Kidney (tissue), 14 donors: ENCODE results near the gene EPHA6. TPM values are rescaled to one million over a fixed set of nuclear protein-coding genes. Genes with fewer than 3 reads are reported as not detected.

Experiments
- DNase-seq, 5 donors: peaks; one replicate each; pipeline ENCODE4 v3.0.0-alpha.2; 2013 to 2020
- FAIRE-seq: peaks from 2 replicates; lab custom pipeline; 2012; peaks lifted over from hg19 to GRCh38; lab: Jason Lieb, UNC
- H3K27ac ChIP-seq, 2 donors: one replicate each; pipeline ENCODE4 v1.7.0; 2013; ENCODE audit warnings: low read depth in 2 of 2, low read length in 2 of 2, inconsistent platforms in 1 of 2
- H3K27me3 ChIP-seq: one replicate; pipeline ENCODE4 v1.7.1; 2013; ENCODE audit warnings: low read length, inconsistent platforms; ENCODE audit not compliant: control insufficient read depth, insufficient read depth
- H3K36me3 ChIP-seq, 3 donors: one replicate each; pipeline versions ENCODE4 v1.7.0 to v1.7.1; 2013; ENCODE audit warnings: low read length in 3 of 3, control low read depth in 1 of 3, inconsistent platforms in 1 of 3; ENCODE audit not compliant: insufficient read depth in 3 of 3, control insufficient read depth in 2 of 3
- H3K4me1 ChIP-seq, 3 donors: one replicate each; pipeline versions ENCODE4 v1.7.0 to v1.7.1; 2013; ENCODE audit warnings: low read length in 3 of 3, inconsistent platforms in 1 of 3, low read depth in 1 of 3; ENCODE audit not compliant: control insufficient read depth in 2 of 3, insufficient read depth in 2 of 3
- H3K4me3 ChIP-seq, 3 donors: one replicate each; pipeline versions ENCODE4 v1.7.0 to v1.8.1; 2013; ENCODE audit warnings: low read length in 3 of 3, control low read depth in 1 of 3, inconsistent platforms in 1 of 3
- H3K9ac ChIP-seq, 3 donors: one replicate each; pipeline versions ENCODE4 v1.7.0 to v1.7.1; 2013; ENCODE audit warnings: low read length in 3 of 3, control low read depth in 1 of 3, inconsistent platforms in 1 of 3
- H3K9me3 ChIP-seq, 3 donors: one replicate each; pipeline versions ENCODE4 v1.7.0 to v1.7.1; 2013; ENCODE audit warnings: low read length in 3 of 3, control low read depth in 1 of 3, inconsistent platforms in 1 of 3; ENCODE audit not compliant: control insufficient read depth in 2 of 3, insufficient read depth in 1 of 3
- intact Hi-C: fragments of 100-400 bp; cut with DNase I; formaldehyde crosslinking; loops from one replicate; pipeline ENCODE4 v1.11.1; 2022
- polyA plus RNA-seq: library from polyadenylated mRNA; stranded (reverse); fragments of 350-450 nt; fragmentation: Illumina TruSeq; extraction: RNeasy Lipid Tissue Mini Kit (QIAGEN cat#74804); gene quantifications from one replicate; pipeline ENCODE4 v1.2.3, GENCODE V29; 2014; ENCODE audit warnings: low read depth, low replicate concordance; ENCODE audit not compliant: insufficient read depth
- total RNA-seq: library from RNA; stranded (reverse); fragmentation: NEBNext Ultra II Directional; extraction: Animal tissue kit (Norgen Biotek cat#: 25700); gene quantifications from one replicate; pipeline ENCODE4 v1.2.1, GENCODE V29; 2021
- TF ChIP-seq, protein P1 (sequence below): IDR thresholded peaks from 3 replicates; pipeline ENCODE4 v1.5.1; 2012; ENCODE audit warnings: mild to moderate bottlenecking, moderate library complexity, borderline replicate concordance; ENCODE audit not compliant: insufficient read depth; ENCODE audit errors: extremely low read depth
- donor health status: control.
- donor health status: control.
- donor health status: control.
- donor health status: control.
- donor health status: control.
- donor health status: DM: yes; HTN: yes; CAD: no.
- donor health status: Normal renal cell carcinoma (clear cell type).

The EPHA6 gene
- total and polyA plus RNA-seq, 2 donors from 2014 or later: 0.66 TPM; not detected in 1

- H3K27me3 ChIP-seq: no peaks in the 10 kb centered on the region
- intact Hi-C loops: no loop called here
- no peak overlapping the region for H3K9ac ChIP-seq
- H3K4me1 ChIP-seq: no peaks in the 10 kb centered on the region
- H3K4me3 ChIP-seq: no peak overlapping the region
- no peak for FAIRE-seq
- TF ChIP-seq, protein P1, sequence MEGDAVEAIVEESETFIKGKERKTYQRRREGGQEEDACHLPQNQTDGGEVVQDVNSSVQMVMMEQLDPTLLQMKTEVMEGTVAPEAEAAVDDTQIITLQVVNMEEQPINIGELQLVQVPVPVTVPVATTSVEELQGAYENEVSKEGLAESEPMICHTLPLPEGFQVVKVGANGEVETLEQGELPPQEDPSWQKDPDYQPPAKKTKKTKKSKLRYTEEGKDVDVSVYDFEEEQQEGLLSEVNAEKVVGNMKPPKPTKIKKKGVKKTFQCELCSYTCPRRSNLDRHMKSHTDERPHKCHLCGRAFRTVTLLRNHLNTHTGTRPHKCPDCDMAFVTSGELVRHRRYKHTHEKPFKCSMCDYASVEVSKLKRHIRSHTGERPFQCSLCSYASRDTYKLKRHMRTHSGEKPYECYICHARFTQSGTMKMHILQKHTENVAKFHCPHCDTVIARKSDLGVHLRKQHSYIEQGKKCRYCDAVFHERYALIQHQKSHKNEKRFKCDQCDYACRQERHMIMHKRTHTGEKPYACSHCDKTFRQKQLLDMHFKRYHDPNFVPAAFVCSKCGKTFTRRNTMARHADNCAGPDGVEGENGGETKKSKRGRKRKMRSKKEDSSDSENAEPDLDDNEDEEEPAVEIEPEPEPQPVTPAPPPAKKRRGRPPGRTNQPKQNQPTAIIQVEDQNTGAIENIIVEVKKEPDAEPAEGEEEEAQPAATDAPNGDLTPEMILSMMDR: no peak
- H3K27ac ChIP-seq: no peak overlapping the region
- DNase-seq: no peak
- H3K9me3 ChIP-seq: no peaks in the 10 kb centered on the region
- no peaks in the 10 kb centered on the region for H3K36me3 ChIP-seq
Measured at GRCh38 chr3:97131476-97131875, 317.1 kb downstream of the EPHA6 start.

DNA sequence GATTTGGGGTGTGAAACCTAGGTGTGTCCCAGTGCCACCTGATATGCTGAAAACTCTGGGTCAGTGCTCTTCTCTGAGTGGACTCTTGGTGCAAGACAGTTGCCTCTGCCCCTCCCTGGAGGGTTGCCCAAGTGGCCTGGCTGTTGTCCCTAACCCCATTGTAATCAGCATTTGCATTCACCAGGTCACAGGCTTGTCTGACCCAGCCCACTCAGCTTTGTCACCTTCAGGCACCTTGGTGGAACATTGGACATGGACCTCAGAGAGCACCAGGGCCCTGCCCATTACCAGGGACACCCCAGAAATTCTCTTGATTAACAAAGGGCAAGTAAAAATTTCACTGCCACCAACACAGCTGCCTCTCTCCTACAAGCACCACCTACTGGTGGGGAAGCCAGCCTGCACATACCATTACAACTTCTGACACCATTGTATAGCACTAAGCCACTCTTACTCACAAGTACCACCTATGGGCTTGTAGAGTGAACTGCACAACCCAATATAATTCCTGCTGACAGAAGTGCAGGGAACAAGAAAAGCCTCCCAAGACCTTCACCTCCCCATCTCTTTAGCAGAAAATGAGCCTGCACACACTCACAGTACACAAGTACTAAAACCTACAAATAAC is 324.6 kb downstream of the EPHA6 start:
- H3K27me3 ChIP-seq: no peaks in the 10 kb centered on the region
- TF ChIP-seq, protein P1: no peak
- peaks cover 0 to 3% (median 0%) of the 10 kb centered on the region in 3 donors for H3K9me3 ChIP-seq
- no peak overlapping the region for H3K4me3 ChIP-seq
- H3K9ac ChIP-seq: no peak overlapping the region
- no peak overlapping the region for H3K27ac ChIP-seq
- H3K36me3 ChIP-seq: no peaks in the 10 kb centered on the region
- intact Hi-C loops: no loop called here
- no peaks in the 10 kb centered on the region for H3K4me1 ChIP-seq
- DNase-seq: no peak
- no peak for FAIRE-seq

- intact Hi-C loops: no loop called here
- no peak overlapping the region for H3K4me3 ChIP-seq
- H3K27ac ChIP-seq: no peak overlapping the region
- H3K36me3 ChIP-seq: no peaks in the 10 kb centered on the region
- DNase-seq (no peak), FAIRE-seq (no peak)
- H3K9ac ChIP-seq: no peak overlapping the region
- H3K27me3 ChIP-seq: no peaks in the 10 kb centered on the region
- TF ChIP-seq, protein P1: no peak
- H3K9me3 ChIP-seq: peaks cover 0 to 7% (median 0%) of the 10 kb centered on the region in 3 donors
- no peaks in the 10 kb centered on the region for H3K4me1 ChIP-seq
Measured at GRCh38 chr3:97148931-97149330, 334.5 kb downstream of the EPHA6 start.

DNA sequence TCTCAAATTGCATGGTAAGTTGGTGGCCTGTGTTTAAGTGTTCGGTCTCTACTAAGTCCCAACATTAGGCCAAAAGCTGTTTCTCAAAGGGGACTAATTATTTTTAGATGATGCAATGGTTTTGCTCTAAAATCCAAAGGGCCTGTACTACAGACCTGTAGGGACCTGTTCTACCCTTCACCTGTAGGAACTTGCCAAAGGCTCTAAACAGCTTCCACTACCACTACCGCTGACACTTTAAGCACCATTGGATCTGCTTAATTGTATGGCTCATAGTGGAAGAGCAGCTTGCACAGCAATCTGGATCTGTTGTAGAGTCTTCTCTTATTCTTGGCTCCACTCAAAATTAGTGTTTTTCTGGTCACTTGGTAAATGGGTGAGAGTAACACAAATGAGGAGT is 346.8 kb downstream of the EPHA6 start:
- no peak for DNase-seq
- H3K27ac ChIP-seq: no peak overlapping the region
- no peak for FAIRE-seq
- H3K9me3 ChIP-seq: no peaks in the 10 kb centered on the region
- H3K9ac ChIP-seq: no peak overlapping the region
- H3K27me3 ChIP-seq: no peaks in the 10 kb centered on the region
- no peak overlapping the region for H3K4me3 ChIP-seq
- intact Hi-C loops: no loop called here
- no peaks in the 10 kb centered on the region for H3K4me1 ChIP-seq
- H3K36me3 ChIP-seq: no peaks in the 10 kb centered on the region
- TF ChIP-seq, protein P1: no peak
